Activated CD8-positive, alpha-beta memory T cell treated with anti-CD3 and anti-CD28 coated beads, Interleukin-2, amount 50 U/mL, for 1 hour (primary cell): ENCODE measurements around the gene CMKLR1.

Source experiments
- DNase-seq: peaks from one replicate; pipeline ENCODE4 v3.0.0-alpha.2; 2020; ENCODE audit errors: extremely low read depth

Gene CMKLR1

DNA sequence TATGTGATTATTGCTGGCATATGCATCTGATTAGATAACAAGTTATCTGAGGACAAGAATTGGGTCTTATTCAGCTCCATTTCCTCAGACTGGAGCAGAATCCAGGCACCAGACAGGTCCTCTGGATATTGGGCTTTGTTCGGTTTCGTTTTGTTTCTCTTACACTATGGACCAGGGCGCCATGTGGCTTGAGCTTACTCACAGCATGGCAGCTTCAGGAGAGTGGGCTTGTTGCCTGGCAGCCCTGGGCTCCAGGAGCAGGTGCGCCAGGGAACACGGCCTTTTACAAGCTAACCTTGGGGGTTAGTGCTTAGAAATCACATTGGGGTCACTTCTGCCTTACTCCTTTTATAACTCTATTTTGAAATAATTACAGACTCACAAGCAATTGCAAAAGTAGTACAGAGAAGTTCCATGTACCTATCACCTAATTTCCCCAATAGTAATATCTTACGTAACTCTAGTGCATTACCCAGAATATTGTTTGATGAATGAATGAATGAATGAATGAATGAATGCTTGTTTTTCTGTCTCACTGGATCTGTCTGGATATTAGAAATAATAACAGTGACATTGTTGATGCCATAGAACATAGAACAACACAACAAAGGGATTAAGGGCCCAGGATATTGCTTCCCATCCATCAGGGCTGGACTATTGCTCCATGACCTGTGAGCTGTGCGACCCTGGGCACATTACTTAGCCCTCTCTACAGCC, 39.0 kb downstream of the CMKLR1 start:
- no peak for DNase-seq

DNA sequence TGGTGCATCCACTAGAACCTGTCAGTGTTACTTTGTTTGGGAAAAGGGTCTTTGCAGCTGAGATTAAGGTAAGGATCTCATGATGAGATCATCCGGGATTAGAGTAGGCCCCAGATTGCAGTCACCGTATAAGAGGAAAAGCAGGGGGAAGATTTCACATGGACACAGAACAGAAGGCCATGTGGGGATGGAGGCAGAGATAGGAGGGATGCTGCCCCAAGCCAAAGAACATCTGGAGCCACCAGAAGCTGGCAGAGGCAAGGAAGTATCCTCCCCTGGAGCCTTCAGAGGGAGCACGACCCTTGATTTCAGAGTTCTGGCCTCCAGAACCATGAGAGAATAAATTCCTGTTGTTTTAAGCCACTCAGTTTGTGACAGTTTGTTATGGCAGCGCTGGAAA, 39.6 kb downstream of the CMKLR1 start:
- DNase-seq: no peak

DNA sequence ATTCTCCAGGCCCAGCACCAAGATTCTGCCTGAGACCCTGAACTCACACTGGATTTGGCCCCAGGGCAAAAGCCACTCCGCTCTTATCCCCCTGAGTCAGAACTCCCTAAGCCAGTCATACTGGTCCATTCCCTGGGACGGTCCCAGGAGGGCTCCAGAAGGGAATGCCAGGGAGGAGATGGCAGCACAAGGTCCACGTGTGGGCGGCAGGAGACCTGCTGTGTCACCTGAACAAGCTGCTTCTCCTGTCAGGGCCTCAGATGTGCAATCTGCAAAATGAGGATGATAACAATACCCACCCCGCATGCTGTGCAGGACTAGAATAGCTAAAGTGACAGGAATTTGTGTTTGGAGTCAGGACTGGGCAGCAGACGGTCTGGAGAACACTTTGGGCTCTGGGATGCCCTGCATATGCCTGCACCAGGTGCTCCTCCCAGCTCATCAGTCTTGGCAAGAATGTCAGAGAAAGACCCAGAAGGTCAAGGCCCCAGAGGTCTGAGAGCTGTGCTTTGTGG, 40.3 kb downstream of the CMKLR1 start:
- DNase-seq: no peak

DNA sequence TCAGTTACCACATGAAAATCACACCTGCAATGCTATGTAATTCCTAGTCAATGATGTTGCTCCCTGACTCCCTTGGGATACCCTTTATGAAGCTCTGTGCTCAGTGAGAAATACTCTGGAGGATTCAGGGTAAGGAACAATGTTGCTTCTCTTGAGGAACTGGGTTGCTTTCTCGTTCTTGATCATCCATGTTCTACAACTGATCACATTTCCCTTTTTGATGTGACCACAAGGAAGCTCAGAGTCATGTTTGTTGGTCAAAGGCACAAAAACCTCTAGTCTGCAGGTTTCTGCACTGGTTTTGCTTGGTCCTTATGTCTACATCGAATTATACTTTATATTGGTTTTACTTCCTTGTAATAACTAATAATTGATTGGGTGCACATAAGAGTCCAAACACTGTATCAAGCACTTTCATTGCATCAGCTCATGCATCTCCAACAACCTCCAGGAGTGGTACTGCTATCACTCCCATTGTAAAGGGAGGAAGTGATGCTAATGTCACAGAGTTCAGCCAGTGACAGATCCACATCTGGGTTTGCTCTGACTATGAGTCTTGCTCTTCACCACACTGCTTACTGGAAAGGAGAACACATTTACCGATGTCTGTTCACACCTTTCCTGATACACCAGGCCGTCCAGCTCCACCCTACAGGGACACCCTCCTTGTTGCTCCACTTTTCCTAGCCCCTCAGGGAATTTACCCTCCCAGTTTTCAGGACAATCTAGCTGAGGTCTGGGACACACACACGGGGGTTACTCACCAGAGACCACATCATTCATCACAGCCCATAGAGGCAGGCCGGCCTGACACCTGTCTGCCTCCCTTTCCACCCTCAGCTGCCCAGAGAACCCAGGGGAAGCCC, 41.0 kb downstream of the CMKLR1 start:
- no peak for DNase-seq

DNA sequence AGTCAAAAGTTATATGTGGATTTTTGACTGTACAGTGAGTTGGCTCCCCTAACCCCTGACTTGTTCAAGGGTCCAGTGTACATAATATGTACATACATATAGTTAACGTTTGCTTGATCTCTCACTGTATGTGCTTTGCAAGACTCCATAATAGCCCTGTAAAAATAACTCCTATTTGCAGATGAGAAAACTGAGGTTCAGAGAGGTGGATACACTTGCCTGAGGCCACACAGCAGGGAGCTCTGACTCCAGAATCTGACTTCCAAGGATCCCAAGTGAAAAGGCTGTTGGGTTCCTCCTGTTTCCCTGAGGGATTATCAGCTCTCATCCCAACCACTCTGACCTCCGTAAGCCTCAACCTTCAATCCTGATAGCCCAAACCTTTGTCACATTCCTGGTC, 41.7 kb downstream of the CMKLR1 start:
- no peak for DNase-seq

DNA sequence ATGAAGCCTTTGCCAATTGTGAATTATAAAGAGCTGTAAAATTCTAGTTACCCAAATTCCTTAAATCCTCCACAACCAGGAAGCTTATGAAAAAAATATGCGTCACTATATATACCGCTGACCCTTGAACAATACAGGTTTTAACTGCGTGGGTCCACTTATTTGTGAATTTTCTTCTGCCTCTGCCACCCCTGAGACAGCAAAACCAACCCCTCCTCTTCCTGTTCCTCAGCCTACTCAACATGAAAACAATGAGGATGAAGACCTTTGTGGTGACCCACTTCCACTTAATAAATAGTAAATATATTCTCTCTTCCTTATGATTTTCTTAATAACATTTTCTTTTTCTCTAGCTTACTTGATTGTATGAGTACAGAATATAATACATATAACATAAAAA, 42.2 kb downstream of the CMKLR1 start:
- DNase-seq: no peak

DNA sequence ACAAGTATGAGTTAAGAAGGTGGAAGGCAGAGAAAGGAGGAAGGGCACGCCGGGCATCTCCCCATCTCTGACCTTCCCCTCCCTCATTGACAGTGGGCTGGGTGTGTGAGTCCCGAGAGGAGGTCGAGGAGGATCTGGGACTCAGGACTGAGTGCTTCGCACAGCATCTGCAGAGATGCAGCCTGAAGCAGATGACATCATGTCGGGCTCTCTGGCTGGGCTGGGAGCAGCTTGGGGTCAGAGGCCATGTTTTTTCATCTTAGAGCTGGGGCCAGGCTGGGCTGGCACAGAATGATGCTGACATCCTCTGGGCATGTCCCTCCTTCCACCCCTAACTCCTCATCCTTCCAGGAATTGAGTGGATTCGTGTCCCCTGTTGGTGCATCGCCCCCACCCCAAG, 43.5 kb downstream of the CMKLR1 start:
- DNase-seq: no peak

DNA sequence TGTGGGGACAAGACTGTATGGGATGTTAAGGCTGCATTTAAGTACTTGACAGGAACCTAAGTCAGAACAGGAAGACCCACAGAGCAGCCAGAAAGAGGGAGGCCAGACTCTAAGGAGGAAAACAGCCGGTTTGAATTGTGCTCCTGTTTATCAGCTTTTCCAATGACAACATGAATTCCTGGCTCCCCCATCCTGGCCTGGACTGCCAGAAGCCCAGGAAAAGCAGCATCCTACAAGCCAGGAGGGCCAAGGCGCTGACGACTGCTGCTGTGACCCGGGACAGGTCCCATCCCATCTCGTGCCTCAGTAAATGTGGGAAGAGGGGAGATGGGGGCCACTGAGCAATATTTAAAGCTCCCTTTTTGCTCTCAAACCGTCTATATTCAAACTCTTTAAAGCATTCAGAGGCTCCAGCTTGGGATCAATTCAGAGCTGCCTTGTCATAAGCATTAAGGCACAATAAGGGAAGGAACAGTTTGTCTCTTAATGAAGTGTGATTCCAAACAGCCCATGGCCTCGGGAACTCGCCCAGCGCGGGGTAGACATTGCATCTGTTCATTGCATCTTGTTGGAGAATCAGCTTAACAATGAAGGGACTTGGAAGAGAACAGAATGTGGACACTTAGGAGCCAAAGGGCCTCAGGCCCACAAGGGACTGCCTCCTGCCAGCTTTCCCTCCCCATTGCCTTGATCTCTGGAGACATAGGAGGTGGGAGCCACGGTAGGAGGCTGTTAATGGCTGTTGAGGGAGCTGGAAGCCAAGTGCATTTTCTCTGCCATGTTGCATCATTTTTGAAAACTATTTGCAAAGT, 49.6 kb downstream of the CMKLR1 start:
- no peak for DNase-seq

DNA sequence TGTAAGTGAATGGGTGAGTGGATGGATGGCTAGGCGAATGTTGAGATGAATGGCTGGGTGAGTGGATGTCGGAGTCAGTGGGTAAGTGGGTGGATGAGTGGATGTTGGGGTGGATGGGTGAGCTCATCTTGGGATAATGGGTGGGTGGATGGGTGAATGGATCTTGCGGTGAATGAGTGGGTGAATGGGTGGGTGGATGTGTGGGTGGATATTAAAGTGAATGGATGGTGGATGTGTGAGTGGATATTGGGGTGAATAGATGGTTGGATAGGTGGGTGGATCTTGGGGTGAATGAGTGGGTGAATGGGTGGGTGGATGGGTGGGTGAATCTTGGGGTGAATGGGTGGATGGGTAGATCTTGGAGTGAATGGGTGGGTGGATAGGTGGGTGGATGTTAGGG, 51.9 kb downstream of the CMKLR1 start:
- DNase-seq: no peak

DNA sequence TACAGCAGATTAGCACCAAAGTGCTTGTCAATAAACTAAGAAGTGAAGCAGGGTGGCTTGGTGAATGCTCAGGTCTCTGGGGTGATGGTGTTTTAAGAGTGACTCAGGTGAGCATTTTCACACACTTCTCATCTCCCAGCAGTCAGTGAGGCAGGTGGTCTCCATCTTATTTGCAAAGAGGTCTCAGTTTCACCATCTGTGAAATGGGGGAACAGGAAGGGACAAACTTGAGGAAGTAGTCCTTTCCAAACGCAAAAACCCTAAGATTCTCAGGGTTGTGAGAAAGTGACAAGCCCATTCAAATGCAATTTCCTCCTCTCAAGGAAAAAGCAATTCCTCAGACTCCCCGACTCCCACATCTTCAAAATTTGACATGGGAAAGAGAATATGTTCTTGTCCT, 54.1 kb downstream of the CMKLR1 start:
- DNase-seq: no peak

DNA sequence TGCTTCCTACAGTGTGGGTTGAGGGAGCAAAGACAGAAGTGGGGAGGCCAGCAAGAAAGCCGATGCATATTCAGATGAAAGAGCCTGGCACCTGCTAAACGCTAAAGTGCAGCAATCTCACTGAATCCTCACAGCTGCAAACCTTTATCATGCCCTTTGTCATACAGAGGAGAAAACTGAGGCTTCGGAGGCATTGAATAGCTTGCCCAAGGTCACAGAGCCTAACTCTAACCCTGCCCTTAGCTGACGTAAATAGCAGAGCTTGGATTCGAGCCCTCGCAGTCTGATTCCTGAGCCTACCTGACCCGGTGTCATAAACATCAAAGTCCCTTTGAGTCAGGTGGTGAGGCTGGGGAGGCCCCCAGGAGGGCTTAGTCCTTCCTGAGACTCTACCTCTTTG, 54.9 kb downstream of the CMKLR1 start:
- DNase-seq: no peak

DNA sequence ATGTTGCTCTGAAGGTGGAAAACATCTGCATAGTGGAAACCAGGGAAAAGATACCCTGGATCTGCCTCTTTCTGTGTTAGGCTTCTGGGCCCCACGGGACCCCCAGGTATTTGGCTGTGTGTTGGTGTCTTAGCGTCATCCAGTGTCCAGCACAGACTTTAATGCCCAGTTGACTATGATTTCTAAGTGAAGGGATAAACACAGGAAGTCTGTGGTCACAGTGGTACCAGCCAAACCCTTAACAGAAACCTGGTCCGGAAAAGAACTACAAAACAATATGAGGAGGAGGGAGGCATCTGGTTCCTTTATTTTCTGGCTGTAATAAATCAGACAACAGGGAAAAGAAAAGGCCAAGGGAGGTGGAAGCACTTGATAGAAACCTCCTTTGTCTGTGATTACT, 56.4 kb downstream of the CMKLR1 start:
- no peak for DNase-seq

DNA sequence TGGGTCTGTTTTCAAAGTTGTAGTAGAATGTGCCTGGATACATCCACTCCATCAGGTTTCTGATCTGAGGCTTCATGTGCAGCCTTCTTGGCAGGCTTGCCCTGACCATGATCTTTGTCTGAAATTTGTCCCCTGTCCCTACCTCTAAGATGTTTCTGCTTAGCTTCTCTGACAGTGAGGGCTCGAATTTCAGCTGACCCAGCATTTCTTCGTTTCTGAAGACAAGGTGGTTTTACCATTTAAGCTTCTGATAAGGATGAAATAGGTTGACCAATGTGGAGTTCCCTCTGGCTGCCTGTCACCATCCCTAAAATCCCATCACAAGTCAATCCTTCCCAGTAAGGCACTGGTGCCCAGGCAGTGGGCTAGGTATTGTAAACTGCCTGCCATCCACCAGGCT, 57.0 kb downstream of the CMKLR1 start:
- no peak for DNase-seq

DNA sequence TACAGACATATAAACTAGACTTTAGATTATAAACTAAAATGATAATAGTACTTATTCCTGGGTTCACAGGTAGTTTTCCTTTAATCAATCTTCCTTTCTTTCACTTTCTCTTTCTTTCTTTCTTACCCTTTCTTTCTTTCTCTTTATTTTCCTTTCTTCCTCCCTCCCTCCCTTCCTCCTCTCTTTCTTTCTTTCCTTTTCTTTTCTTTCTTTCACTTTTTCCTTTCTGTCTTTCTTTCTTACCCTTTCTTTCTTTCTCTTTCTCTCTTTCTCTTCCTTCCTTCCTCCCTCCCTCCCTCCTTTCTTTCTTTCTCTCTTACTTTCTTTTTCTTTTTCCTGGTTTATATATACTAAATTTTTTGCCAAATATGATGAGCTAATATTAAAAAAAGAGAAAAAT, 61.5 kb downstream of the CMKLR1 start:
- DNase-seq: no peak

DNA sequence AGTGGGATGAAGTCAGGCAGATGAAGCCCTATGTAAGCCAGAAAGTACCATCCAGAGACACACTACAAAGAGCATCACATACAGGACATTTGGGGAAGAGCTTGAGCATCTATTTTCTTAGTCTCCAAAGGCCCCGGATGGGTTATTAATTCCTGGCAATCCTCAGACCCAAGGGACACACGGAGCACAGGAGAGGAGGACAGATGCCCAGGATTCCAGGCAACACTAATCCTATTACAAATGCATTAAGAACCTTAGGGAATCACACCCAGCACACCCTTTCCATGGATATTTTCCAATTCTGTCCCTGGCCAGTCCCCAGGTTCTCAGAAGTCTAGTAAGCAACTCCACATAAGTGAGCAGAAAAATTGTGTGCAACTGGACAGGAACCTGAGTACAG, 65.9 kb downstream of the CMKLR1 start:
- no peak for DNase-seq

DNA sequence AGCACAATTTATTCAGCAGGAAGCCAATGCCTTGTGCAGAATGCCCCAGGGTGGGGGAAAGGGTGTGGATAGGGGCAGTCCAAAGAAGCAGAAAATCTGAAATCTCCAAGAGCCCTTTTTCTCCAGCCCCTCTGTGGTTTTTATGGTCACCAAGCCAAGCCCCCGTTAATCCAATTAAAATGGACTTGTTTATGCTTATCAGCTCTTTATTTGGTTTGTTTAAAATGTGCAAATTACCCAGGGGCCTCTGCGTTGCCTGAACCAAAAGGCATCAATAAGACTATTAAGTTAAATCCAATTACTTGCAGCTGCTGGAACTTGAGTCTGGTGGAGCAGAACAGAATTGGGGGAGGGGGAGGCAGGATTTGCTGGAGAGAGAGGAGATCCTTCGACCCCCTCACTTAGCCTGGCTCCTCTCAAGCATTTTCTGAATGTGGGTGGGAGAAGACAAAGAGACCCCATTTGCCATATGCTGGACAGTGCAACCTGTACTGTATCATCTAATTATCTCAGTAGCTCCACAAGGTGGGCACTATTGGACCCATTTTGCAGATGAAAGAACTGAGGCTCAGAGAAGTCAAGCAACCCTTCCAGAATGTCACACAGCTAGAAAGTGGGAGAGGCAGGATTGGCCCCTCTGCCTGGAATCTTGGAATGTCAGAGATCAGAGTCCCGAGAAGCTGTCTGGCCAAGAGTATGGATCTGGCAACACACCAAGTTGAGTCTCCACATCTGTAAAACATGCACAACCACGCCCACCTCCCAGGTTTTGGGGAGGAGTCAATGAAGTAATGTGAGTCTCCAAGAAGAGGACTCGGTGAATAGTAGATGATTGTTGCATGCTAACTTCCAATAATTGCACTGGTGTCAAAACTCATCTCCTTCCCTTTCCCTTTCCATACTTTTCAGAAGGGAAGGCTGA, 66.9 kb downstream of the CMKLR1 start:
- DNase-seq: no peak

DNA sequence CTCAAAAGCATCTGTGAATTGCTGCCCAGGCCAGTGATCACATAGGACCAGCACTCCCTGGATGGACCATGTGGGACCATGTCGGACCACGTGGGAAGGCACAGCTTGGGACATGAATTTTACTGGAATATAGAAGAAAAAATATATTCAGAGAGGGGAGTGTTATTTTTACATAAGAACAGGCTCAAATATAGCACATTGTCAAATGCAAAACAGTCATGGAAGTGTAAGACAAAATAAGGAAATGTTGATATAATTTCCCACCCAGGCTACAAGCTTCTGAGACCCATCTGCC, 68.3 kb downstream of the CMKLR1 start:
- no peak for DNase-seq

DNA sequence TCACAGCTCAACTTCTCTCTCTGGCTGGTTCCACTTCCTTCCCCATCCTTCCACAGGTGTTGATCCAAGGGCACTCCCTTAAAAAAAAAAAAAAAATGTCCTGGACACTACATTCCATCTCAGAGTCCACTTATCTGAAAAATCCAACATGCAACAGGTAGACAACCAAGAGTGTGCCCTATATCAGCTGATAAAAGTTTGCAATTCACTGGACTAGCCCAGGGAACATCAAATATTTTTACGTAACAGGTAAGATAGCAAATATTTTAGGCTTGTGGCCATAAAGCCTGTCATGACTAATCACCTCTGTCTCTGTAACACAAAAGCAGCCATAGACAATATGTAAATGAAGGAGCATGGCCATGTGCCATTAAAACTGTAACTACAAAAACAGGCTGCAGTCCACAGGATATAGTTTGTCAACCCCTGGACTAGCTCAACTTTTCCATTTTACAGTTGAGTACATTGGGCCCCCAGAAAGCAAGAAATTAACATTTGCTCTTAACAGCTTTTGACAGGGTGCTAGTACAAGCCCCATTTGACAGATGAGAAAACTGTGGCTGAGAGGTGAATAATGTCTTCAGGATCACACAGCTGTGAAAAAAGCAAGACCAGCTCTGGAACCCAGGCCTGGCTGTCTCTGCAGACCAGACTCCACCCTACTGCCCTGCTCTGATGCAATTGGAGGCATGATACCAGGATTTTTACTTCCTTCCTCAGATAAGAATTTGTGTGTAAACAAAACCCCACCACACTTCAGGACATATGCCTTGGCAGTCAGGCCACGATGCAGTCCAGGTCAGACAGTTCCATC, 68.9 kb downstream of the CMKLR1 start:
- DNase-seq: no peak

DNA sequence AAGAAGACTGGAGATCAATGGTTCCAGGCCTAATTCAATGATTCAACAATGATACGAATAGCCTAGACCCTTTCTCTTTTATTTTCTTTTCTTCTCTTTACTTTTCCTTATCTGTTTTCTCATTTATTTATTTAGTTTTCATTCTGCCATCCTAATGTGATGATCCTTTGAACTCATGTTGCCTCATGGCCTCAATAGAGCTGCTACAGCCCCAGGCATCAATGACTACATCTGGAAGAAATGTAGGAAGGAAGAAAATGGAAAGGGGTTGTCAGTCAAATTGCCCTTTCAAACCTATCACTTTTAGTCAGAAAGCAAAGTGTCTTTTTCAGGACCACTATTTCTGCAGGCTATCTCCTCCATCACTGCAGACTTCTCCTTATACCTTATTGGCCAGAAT, 69.9 kb downstream of the CMKLR1 start:
- DNase-seq: no peak

DNA sequence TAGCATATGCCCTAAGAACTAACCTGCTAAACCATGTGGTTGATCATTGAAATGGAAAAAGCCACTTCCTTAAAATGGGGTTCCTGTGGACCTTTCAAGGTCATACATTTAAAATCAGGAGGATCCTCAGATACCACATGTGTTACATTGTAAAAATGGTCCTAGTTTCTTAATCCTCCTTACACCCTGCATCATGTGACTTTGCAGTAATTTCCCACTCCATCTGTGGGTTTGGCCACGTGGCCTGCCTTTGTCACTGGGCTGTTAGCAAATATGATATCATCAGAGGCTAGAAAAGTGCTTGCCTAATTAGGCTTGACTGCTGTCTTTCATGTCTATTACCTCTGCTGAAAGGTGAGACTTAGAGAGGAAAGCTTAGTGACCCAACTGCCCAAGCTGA, 70.7 kb downstream of the CMKLR1 start:
- DNase-seq: no peak

DNA sequence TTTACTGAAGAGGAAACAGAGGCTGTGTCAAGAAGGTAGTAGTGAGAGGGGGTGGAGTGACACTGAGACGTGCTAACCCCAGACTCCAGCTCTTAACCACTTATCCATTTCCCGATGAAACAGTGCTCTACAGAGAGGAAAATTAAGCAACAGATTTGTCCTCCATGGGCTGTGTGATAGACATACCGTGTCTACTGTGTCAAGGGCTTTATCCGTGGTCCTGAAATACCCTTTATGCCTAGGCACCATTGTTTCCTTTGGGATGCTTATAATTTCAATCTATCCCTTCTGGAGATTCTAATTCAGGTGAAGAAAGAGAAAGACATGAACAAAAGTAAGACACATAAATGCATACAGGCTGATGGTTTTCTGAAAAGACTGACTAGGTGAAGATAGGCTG, 71.7 kb downstream of the CMKLR1 start:
- no peak for DNase-seq
